Endothelial cell of umbilical vein (primary cell): ENCODE results near the gene LITAF. TPM values are rescaled to one million over a fixed set of nuclear protein-coding genes. Genes with fewer than 3 reads are reported as not detected.

Experiments used
- BruUV-seq: library from RNA; stranded (reverse); fragments of 400-500 nt; replicated peaks from 2 replicates; lab custom pipeline; 2021; lab: Mats Ljungman, UMichigan
- CTCF ChIA-PET: fragments of 300-600, 350-600 bp; sonication (Branson Sonifier 250); formaldehyde crosslinking; loops from one replicate; lab custom pipeline; 2021; ENCODE audit warnings: antibody characterized with exemption, inconsistent platforms; lab: Charles Lee
- POLR2A ChIA-PET: fragments of 300-600, 350-600 bp; sonication (Branson Sonifier 250); formaldehyde crosslinking; loops from one replicate; lab custom pipeline; 2021; ENCODE audit warnings: antibody characterized with exemption, inconsistent platforms; lab: Charles Lee
- DNase-seq: peaks from one replicate; pipeline ENCODE4 v3.0.0-alpha.2; 2011; ENCODE audit warnings: low read depth, low spot score
- FAIRE-seq: peaks from 2 replicates; lab custom pipeline; 2011; peaks lifted over from hg19 to GRCh38; lab: Jason Lieb, UNC
- H2AFZ ChIP-seq: 2 replicates; pipeline ENCODE4 v1.6.0; 2012; ENCODE audit warnings: low read depth, low read length, control low read depth, inconsistent platforms
- H3K27ac ChIP-seq: 2 replicates; pipeline ENCODE4 v1.5.1; 2011; ENCODE audit warnings: low read depth, mild to moderate bottlenecking, control low read depth, low read length, moderate library complexity; ENCODE audit not compliant: insufficient read depth
- H3K27me3 ChIP-seq, 2 experiments: 2 replicates each; pipeline versions ENCODE4 v1.6.0 to v1.6.1; 2011; ENCODE audit warnings: low read length in 2 of 2, mixed read lengths in 1 of 2; ENCODE audit not compliant: control insufficient read depth in 2 of 2, insufficient read depth in 2 of 2
- H3K36me3 ChIP-seq, 2 experiments: 2 replicates in 1 of 2; 3 replicates in 1 of 2; pipeline ENCODE4 v1.5.1; 2011; ENCODE audit warnings: low read length in 2 of 2, mild to moderate bottlenecking in 1 of 2, moderate library complexity in 1 of 2; ENCODE audit not compliant: control insufficient read depth in 2 of 2, insufficient read depth in 2 of 2; ENCODE audit errors: extremely low read depth in 1 of 2
- H3K4me1 ChIP-seq: 3 replicates; pipeline ENCODE4 v1.5.1; 2011; ENCODE audit warnings: mild to moderate bottlenecking, low read length; ENCODE audit not compliant: control insufficient read depth, insufficient read depth; ENCODE audit errors: extremely low read depth
- H3K4me2 ChIP-seq: 2 replicates; pipeline ENCODE4 v1.6.1; 2011; ENCODE audit warnings: low read length, control low read depth, mixed read lengths; ENCODE audit not compliant: insufficient read depth
- H3K4me3 ChIP-seq, 3 experiments: fragments of 200-600 bp in 1 of 3; sonication (generic), shearing (Covaris generic) in 1 of 3; replicated peaks in 1 of 3; 2 replicates each; pipeline ENCODE4 v1.5.1; 2011 to 2016; ENCODE audit warnings: control low read depth in 3 of 3, low read length in 3 of 3, mild to moderate bottlenecking in 2 of 3, inconsistent platforms in 1 of 3, low read depth in 1 of 3, moderate library complexity in 1 of 3; ENCODE audit not compliant: insufficient read depth in 1 of 3
- H3K79me2 ChIP-seq: 2 replicates; pipeline ENCODE4 v1.6.0; 2012; ENCODE audit warnings: low read length, inconsistent platforms; ENCODE audit not compliant: control insufficient read depth, insufficient read depth
- H3K9ac ChIP-seq: replicated peaks from 2 replicates; pipeline ENCODE3; 2011; ENCODE audit warnings: low read length, control low read depth; ENCODE audit not compliant: insufficient read depth; ENCODE audit errors: extremely low read depth
- H3K9me1 ChIP-seq: replicated peaks from 3 replicates; pipeline ENCODE4 v1.6.0; 2011; ENCODE audit warnings: mild to moderate bottlenecking, low read length; ENCODE audit not compliant: control insufficient read depth, insufficient read depth; ENCODE audit errors: extremely low read depth
- H3K9me3 ChIP-seq: replicated peaks from 2 replicates; pipeline ENCODE4 v1.5.1; 2012; ENCODE audit warnings: low read length, inconsistent platforms; ENCODE audit not compliant: control insufficient read depth, insufficient read depth
- H4K20me1 ChIP-seq: replicated peaks from 2 replicates; pipeline ENCODE3; 2011; ENCODE audit warnings: mild to moderate bottlenecking, low read length; ENCODE audit not compliant: control insufficient read depth, insufficient read depth; ENCODE audit errors: extremely low read depth
- CTCF ChIP-seq, 2 donors: IDR thresholded peaks; 1 replicate in 1 of 2; 2 replicates in 1 of 2; pipeline ENCODE4 v1.5.1; 2011; ENCODE audit warnings: low read length in 2 of 2, mild to moderate bottlenecking in 2 of 2, moderate library complexity in 2 of 2, control low read depth in 1 of 2, inconsistent platforms in 1 of 2, low read depth in 1 of 2; ENCODE audit not compliant: insufficient read depth in 1 of 2; ENCODE audit errors: extremely low read depth in 1 of 2
- EZH2 ChIP-seq: IDR thresholded peaks from 2 replicates; pipeline ENCODE4 v1.6.1; 2012; ENCODE audit warnings: borderline replicate concordance, low read depth, mild to moderate bottlenecking, moderate library complexity, low read length, inconsistent platforms; ENCODE audit not compliant: severe bottlenecking
- FOS ChIP-seq: IDR thresholded peaks from 2 replicates; pipeline ENCODE4 v1.6.1; 2011; ENCODE audit warnings: mild to moderate bottlenecking, low read length, moderate library complexity, borderline replicate concordance; ENCODE audit not compliant: insufficient read depth
- GATA2 ChIP-seq: IDR thresholded peaks from 2 replicates; pipeline ENCODE4 v1.7.0; 2011; ENCODE audit warnings: low read depth, mild to moderate bottlenecking, moderate library complexity, mixed read lengths, low read length; ENCODE audit not compliant: insufficient read length, insufficient read depth
- JUN ChIP-seq: IDR thresholded peaks from 2 replicates; pipeline ENCODE4 v1.6.1; 2011; ENCODE audit warnings: borderline replicate concordance, low read depth; ENCODE audit not compliant: insufficient read length, insufficient read depth
- MAX ChIP-seq: IDR thresholded peaks from 2 replicates; pipeline ENCODE4 v1.6.1; 2011; ENCODE audit not compliant: insufficient read depth, insufficient read length
- MYC ChIP-seq: IDR thresholded peaks from one replicate; pipeline ENCODE4 v1.6.1; 2011; ENCODE audit warnings: mild to moderate bottlenecking, low read depth, low read length
- POLR2A ChIP-seq: IDR thresholded peaks from 2 replicates; pipeline ENCODE4 v1.6.1; 2012; ENCODE audit warnings: low read depth, mild to moderate bottlenecking, control low read depth, low read length
- POLR2AphosphoS5 ChIP-seq: IDR thresholded peaks from 2 replicates; pipeline ENCODE4 v1.6.1; 2012; ENCODE audit warnings: low read depth, mild to moderate bottlenecking, control low read depth, low read length, moderate library complexity; ENCODE audit not compliant: insufficient read depth
- dilution Hi-C: fragments of 300-500 bp; cut with MboI; formaldehyde crosslinking; loops from one replicate; pipeline ENCODE4 v1.15.0; 2019; ENCODE audit warnings: low sequenced_read_pairs; ENCODE audit not compliant: extremely low pct_ligation_motif_present
- intact Hi-C: fragments of 100-400 bp; cut with micrococcal nuclease; formaldehyde crosslinking; loops from one replicate; pipeline ENCODE4 v1.10.0; 2022
- polyA plus RNA-seq, 4 experiments: library from polyadenylated mRNA; depleted of rRNA in 3 of 4; stranded (reverse) in 3 of 4; unstranded in 1 of 4; fragments of >200 nt; gene quantifications; 2 replicates each; pipeline versions ENCODE4 v1.2.1 to v1.2.3, GENCODE V29; 2011 to 2012; ENCODE audit warnings: missing spikeins in 1 of 4
- total RNA-seq: library from RNA; stranded (reverse); gene quantifications from 2 replicates; pipeline ENCODE4 v1.2.3, GENCODE V29; 2021

Gene LITAF
- total and polyA plus RNA-seq, 2 donors (not counting 3 experiments of a cell fraction or from before 2014, with no cell fraction given): 15.2 to 27.2 TPM

- H3K4me3 ChIP-seq: no peak overlapping the region
- H3K4me1 ChIP-seq: no peaks in the 10 kb centered on the region
- H3K27me3 ChIP-seq: no peaks in the 10 kb centered on the region
- no peak overlapping the region for H3K9ac ChIP-seq
- dilution Hi-C loops: no loop called here
- ChIA-PET CTCF (interaction anchor here (0.7 kb wide), 1 partner anchor 9 kb away, joined by 3 read pairs; no protein-coding TSS in a partner anchor), POLR2A (interaction anchor here (0.6 kb wide), 1 partner anchor 96 kb away, joined by 3 read pairs; no protein-coding TSS in a partner anchor)
- FAIRE-seq (no peak), DNase-seq (no peak)
- H3K9me3 ChIP-seq: no peaks in the 10 kb centered on the region
- intact Hi-C loops: no loop called here
- no peak overlapping the region for H3K27ac ChIP-seq
- no peak overlapping the region for H3K4me2 ChIP-seq
- TF ChIP-seq MAX (no peak), CTCF (IDR thresholded peaks at IDR 0.05; ENCODE audit: extremely low read depth in 1 of 2, insufficient read depth in 1 of 2, low read depth in 1 of 2, low read length in 2 of 2) (no peak), POLR2A (no peak), POLR2AphosphoS5 (no peak), JUN (no peak), GATA2 (no peak), MYC (no peak), FOS (no peak), EZH2 (no peak)
- no peaks in the 10 kb centered on the region for H4K20me1 ChIP-seq
- no peaks in the 10 kb centered on the region for H3K9me1 ChIP-seq
- no TSS peak for BruUV-seq
- H3K36me3 ChIP-seq: no peaks in the 10 kb centered on the region
- H2AFZ ChIP-seq: no peak overlapping the region
- no peaks in the 10 kb centered on the region for H3K79me2 ChIP-seq
Measured at GRCh38 chr16:11575223-11575589, 11.5 kb downstream of the LITAF start.
